Activated naive CD8-positive, alpha-beta T cell (primary cell): ENCODE results near the gene API5.
A peak's percentile ranks its signal among the peaks of the same experiment; 100 is the strongest.
"Not testable (repeated sequence)": the region's sequence is repeated elsewhere in the genome, so short reads cannot be mapped to it uniquely, and the experiment has no call there.

Experiments
- H3K27ac Mint-ChIP-seq: one replicate; pipeline ENCODE4 v1.8.0; 2021; ENCODE audit warnings: mixed read lengths
- H3K27me3 Mint-ChIP-seq: one replicate; pipeline ENCODE4 v1.8.0; 2021; ENCODE audit warnings: mixed read lengths
- H3K36me3 Mint-ChIP-seq: one replicate; pipeline ENCODE4 v1.8.0; 2021; ENCODE audit warnings: mixed read lengths
- H3K4me1 Mint-ChIP-seq: one replicate; pipeline ENCODE4 v1.8.0; 2021; ENCODE audit warnings: low read depth, mixed read lengths
- H3K4me3 Mint-ChIP-seq: one replicate; pipeline ENCODE4 v1.8.0; 2021; ENCODE audit warnings: mild to moderate bottlenecking, mixed read lengths
- H3K9me3 Mint-ChIP-seq: one replicate; pipeline ENCODE4 v1.8.0; 2021; ENCODE audit warnings: low read depth, mixed read lengths

The API5 gene

DNA sequence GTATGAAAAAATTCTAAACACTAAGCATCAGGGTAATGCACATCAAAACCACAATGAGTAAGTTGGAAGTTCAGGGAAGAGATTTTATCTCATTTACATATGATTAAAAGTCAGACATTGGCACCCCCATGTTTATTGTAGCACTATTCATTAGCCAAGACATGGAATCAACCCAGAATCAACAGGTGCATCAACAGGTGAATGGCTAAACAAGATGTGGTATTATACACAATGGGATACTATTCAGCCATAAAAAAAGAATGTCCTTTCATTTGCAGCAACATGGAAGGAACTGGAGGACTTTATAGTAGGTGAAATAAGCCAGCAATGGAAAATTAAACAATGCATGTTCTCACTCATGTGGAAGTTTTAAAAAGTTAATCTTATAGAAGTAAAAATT is 29.4 kb downstream of the API5 start:
- Mint-ChIP-seq H3K4me3 (no peak overlapping the region), H3K27ac (no peak overlapping the region), H3K27me3 (no peaks in the 10 kb centered on the region), H3K4me1 (no peaks in the 10 kb centered on the region), H3K36me3 (peaks cover 17% of the 10 kb centered on the region), H3K9me3 (no peaks in the 10 kb centered on the region)

DNA sequence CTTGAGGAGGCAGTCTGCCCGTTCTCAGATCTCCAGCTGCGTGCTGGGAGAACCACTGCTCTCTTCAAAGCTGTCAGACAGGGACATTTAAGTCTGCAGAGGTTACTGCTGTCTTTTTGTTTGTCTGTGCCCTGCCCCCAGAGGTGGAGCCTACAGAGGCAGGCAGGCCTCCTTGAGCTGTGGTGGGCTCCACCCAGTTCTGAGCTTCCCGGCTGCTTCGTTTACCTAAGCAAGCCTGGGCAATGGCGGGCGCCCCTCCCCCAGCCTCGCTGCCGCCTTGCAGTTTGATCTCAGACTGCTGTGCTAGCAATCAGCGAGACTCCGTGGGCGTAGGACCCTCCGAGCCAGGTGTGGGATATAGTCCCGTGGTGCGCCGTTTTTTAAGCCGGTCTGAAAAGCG is 39.6 kb downstream of the API5 start:
- H3K4me3 Mint-ChIP-seq, H3K9me3 Mint-ChIP-seq, H3K27me3 Mint-ChIP-seq, H3K4me1 Mint-ChIP-seq, H3K27ac Mint-ChIP-seq, H3K36me3 Mint-ChIP-seq: not testable (repeated sequence)

GRCh38 chr11:43354311-43354710 is 42.5 kb downstream of the API5 start:
- peaks cover 13% of the 10 kb centered on the region for H3K4me1 Mint-ChIP-seq
- no peaks in the 10 kb centered on the region for H3K9me3 Mint-ChIP-seq
- no peak overlapping the region for H3K27ac Mint-ChIP-seq
- H3K36me3 Mint-ChIP-seq: no peaks in the 10 kb centered on the region
- no peak overlapping the region for H3K4me3 Mint-ChIP-seq
- no peaks in the 10 kb centered on the region for H3K27me3 Mint-ChIP-seq

DNA sequence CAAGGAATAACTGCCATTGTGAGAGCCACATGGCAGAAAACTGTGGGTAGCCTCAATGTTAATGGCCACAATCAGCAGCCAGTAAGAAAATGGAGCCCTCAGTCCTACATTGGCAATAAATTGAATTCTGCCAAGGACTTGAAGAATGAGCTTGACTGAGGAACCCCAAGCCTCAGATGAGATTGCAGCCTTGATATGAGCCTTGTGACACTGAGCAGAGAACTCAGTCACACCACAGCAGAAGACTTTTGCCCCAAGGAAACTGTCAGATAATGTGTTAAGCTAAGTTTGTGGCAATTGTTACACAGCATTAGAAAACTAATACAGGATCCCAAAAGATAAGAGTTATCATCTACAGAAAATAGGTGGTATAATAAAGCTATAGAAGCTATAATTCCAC is 44.5 kb downstream of the API5 start:
- Mint-ChIP-seq H3K27ac (no peak overlapping the region), H3K4me3 (no peak overlapping the region), H3K9me3 (no peaks in the 10 kb centered on the region), H3K27me3 (no peaks in the 10 kb centered on the region), H3K36me3 (no peaks in the 10 kb centered on the region), H3K4me1 (peaks cover 32% of the 10 kb centered on the region)

- Mint-ChIP-seq H3K4me3 (peak overlapping the region; percentile 98), H3K9me3 (no peaks in the 10 kb centered on the region), H3K4me1 (peaks cover 46% of the 10 kb centered on the region), H3K36me3 (no peaks in the 10 kb centered on the region), H3K27me3 (no peaks in the 10 kb centered on the region), H3K27ac (peak overlapping the region; percentile 95)
These were observed 46.5 kb downstream of the API5 start for GRCh38 chr11:43358279-43358800.

DNA sequence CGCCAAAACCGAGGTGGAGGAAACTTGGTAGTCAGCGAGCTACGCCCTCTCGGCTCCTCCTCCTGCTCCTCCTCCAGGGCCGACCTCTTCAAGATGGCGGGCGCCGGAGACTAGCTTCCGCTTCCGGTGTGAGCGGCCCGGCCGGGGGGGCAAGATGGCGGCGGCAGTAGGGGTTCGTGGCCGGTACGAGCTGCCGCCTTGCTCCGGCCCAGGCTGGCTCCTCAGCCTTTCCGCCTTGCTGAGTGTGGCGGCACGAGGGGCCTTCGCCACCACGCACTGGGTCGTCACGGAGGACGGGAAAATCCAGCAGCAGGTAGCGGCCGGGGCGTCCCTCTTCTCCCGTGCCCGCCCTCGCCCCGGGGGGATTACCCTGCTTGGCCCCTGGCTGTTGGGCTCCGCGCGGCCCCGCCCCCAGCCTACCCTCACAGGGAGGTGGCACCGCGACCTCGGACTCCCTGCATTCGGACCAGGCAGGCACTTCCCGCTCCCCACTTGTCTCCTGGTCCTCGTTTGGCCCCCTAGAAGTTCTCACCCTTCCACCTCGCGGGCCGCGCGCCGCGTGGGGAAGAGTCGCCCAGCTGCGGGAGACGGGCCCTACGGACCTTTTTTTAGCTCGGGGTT is 47.1 kb downstream of the API5 start, which contains the start of gene TTC17:
TTC17 (plus strand) TSS at position 120 of the 621 bp plus-strand sequence; CDS start at position 155, 35 bp downstream.
- peaks cover 3% of the 10 kb centered on the region for H3K36me3 Mint-ChIP-seq
- peak within 1 kb of the TSS; percentile 98 for H3K4me3 Mint-ChIP-seq
- H3K27ac Mint-ChIP-seq: peak within 1 kb of the TSS; percentile 95
- no peaks in the 10 kb centered on the region for H3K27me3 Mint-ChIP-seq
- no peaks in the 10 kb centered on the region for H3K9me3 Mint-ChIP-seq
- H3K4me1 Mint-ChIP-seq: peaks cover 51% of the 10 kb centered on the region

DNA sequence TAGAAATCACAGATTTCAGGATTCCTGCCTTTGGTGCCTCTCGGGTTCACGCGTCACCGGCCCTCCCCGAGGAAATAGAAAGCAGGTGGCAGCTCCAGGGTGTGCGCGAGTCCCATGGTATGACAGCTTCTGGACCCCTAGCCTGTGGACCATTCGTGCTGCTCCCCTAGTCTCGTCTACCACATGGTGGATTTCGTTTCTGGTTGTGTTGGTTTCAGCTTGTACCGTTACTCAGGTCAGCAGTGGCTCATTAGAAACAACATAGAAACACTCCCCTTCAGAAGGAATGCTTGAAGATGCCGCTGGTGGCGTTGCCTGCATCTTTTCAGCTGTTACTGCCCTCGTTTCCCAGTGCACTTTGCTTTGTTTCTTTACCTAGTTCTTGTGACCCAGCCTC is 47.6 kb downstream of the API5 start:
- H3K27me3 Mint-ChIP-seq: no peaks in the 10 kb centered on the region
- peak overlapping the region; percentile 98 for H3K4me3 Mint-ChIP-seq
- H3K9me3 Mint-ChIP-seq: no peaks in the 10 kb centered on the region
- H3K4me1 Mint-ChIP-seq: peaks cover 53% of the 10 kb centered on the region
- peaks cover 3% of the 10 kb centered on the region for H3K36me3 Mint-ChIP-seq
- H3K27ac Mint-ChIP-seq: peak overlapping the region; percentile 95

GRCh38 chr11:43360361-43361032 is 48.7 kb downstream of the API5 start:
- peaks cover 55% of the 10 kb centered on the region for H3K4me1 Mint-ChIP-seq
- peak overlapping the region; percentile 98 for H3K4me3 Mint-ChIP-seq
- peak overlapping the region; percentile 95 for H3K27ac Mint-ChIP-seq
- H3K27me3 Mint-ChIP-seq: no peaks in the 10 kb centered on the region
- peaks cover 5% of the 10 kb centered on the region for H3K36me3 Mint-ChIP-seq
- no peaks in the 10 kb centered on the region for H3K9me3 Mint-ChIP-seq

- Mint-ChIP-seq H3K27me3 (no peaks in the 10 kb centered on the region), H3K27ac (no peak overlapping the region), H3K9me3 (no peaks in the 10 kb centered on the region), H3K36me3 (peaks cover 11% of the 10 kb centered on the region), H3K4me3 (no peak overlapping the region), H3K4me1 (peaks cover 61% of the 10 kb centered on the region)
These were observed 54.9 kb downstream of the API5 start for GRCh38 chr11:43366677-43367076.

- Mint-ChIP-seq H3K27ac (no peak overlapping the region), H3K36me3 (peaks cover 11% of the 10 kb centered on the region), H3K27me3 (no peaks in the 10 kb centered on the region), H3K9me3 (no peaks in the 10 kb centered on the region), H3K4me1 (peaks cover 56% of the 10 kb centered on the region), H3K4me3 (no peak overlapping the region)
These were observed 55.8 kb downstream of the API5 start for GRCh38 chr11:43367382-43368178.

DNA sequence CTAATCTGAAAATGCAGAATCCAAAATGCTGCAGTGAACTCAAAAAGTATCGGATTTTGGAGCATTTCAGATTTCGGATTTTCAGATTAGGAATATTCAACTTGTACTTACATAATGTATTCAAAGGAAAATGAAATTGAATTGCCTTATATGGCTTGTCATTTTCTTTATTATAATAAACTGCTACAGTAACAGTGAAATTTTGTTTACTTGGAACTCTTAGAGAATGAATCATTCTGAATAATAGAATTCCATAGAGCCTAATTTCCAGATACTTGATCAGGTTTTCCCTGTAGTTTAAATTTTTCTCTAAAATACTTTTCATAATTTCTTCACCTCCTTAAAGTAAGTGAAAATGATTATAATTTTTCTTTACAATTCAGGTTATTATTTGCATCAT is 64.3 kb downstream of the API5 start:
- Mint-ChIP-seq H3K4me1 (peaks cover 31% of the 10 kb centered on the region), H3K27ac (no peak overlapping the region), H3K4me3 (no peak overlapping the region), H3K36me3 (peaks cover 4% of the 10 kb centered on the region), H3K27me3 (no peaks in the 10 kb centered on the region), H3K9me3 (no peaks in the 10 kb centered on the region)

DNA sequence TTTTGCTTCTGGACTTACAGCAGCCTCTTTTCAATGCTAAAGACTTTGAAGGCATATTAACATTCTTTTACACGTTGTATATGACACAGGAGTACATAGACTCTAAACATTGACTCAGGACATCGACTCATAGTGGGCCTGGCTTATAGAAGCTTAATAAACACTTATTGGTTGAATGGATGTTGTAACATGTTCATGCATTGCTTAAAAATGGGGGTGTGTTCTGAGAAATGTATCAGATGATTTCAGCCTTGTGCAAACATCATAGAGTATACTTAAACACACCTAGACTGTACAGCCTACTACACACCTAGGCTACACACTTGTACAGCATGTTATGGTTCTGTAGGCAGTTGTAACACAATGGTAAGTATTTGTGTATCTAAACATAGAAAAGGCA is 64.8 kb downstream of the API5 start:
- no peaks in the 10 kb centered on the region for H3K9me3 Mint-ChIP-seq
- no peaks in the 10 kb centered on the region for H3K27me3 Mint-ChIP-seq
- H3K36me3 Mint-ChIP-seq: peaks cover 4% of the 10 kb centered on the region
- H3K4me1 Mint-ChIP-seq: peaks cover 28% of the 10 kb centered on the region
- H3K27ac Mint-ChIP-seq: no peak overlapping the region
- no peak overlapping the region for H3K4me3 Mint-ChIP-seq

- Mint-ChIP-seq H3K27ac (no peak overlapping the region), H3K36me3 (peaks cover 7% of the 10 kb centered on the region), H3K4me3 (no peak overlapping the region), H3K9me3 (no peaks in the 10 kb centered on the region), H3K27me3 (no peaks in the 10 kb centered on the region), H3K4me1 (peaks cover 28% of the 10 kb centered on the region)
These were observed 65.6 kb downstream of the API5 start for GRCh38 chr11:43377389-43377788.

DNA sequence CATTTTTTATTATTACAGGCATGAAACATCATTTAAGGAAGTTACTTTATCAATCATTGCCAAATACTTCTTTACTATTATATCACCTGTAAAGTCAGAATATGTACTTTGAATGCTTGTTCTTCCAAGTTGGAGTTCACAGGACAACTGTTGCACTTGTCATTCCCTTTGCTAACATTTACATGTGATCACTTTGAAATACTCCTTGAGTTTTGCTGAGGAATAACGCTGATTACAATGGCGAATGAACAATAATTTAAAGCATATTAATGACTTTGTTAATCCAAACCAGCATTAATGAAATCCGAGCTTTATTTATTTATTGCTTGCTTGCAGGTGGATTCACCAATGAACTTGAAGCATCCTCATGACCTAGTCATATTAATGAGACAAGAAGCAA is 67.1 kb downstream of the API5 start:
- Mint-ChIP-seq H3K4me1 (peaks cover 25% of the 10 kb centered on the region), H3K36me3 (peaks cover 5% of the 10 kb centered on the region), H3K27ac (no peak overlapping the region), H3K27me3 (no peaks in the 10 kb centered on the region), H3K9me3 (no peaks in the 10 kb centered on the region), H3K4me3 (no peak overlapping the region)

GRCh38 chr11:43381802-43382201 is 70.0 kb downstream of the API5 start:
- H3K27ac Mint-ChIP-seq: no peak overlapping the region
- H3K27me3 Mint-ChIP-seq: no peaks in the 10 kb centered on the region
- no peak overlapping the region for H3K4me3 Mint-ChIP-seq
- peaks cover 9% of the 10 kb centered on the region for H3K4me1 Mint-ChIP-seq
- peaks cover 6% of the 10 kb centered on the region for H3K36me3 Mint-ChIP-seq
- H3K9me3 Mint-ChIP-seq: no peaks in the 10 kb centered on the region
